DND-41 (cell line): Measurements from ENCODE around the gene CDC6.

Experiments
- ATAC-seq: fragments of 200-7000 bp; cut with Tn5 transposase; 3 replicates; pipeline ENCODE4 v1.9.1; 2021; ENCODE audit warnings: low read depth; ENCODE audit not compliant: insufficient read depth
- DNase-seq: peaks from one replicate; pipeline ENCODE4 v3.0.0-alpha.2; 2020
- H2AFZ ChIP-seq: 2 replicates; pipeline ENCODE4 v1.6.0; 2012; ENCODE audit warnings: low read depth, low read length
- H3K27ac ChIP-seq: 2 replicates; pipeline ENCODE4 v1.5.1; 2012; ENCODE audit warnings: low read length, inconsistent platforms
- H3K27me3 ChIP-seq: fragments of 200-600 bp; sonication (generic); 2 replicates; pipeline ENCODE4 v1.6.0; 2012; ENCODE audit warnings: low read length, mild to moderate bottlenecking, inconsistent platforms; ENCODE audit not compliant: insufficient read depth, poor library complexity
- H3K36me3 ChIP-seq: 2 replicates; pipeline ENCODE4 v1.5.1; 2012; ENCODE audit warnings: low read length, inconsistent platforms; ENCODE audit not compliant: insufficient read depth
- H3K4me1 ChIP-seq: 2 replicates; pipeline ENCODE4 v1.5.1; 2012; ENCODE audit warnings: mild to moderate bottlenecking, low read length; ENCODE audit not compliant: insufficient read depth
- H3K4me2 ChIP-seq: 2 replicates; pipeline ENCODE4 v1.6.0; 2012; ENCODE audit warnings: mild to moderate bottlenecking, moderate library complexity, low read length, inconsistent platforms; ENCODE audit not compliant: insufficient read depth
- H3K4me3 ChIP-seq, 2 experiments: fragments of 200-600 bp in 1 of 2; shearing (Covaris generic) in 1 of 2; 2 replicates each; pipeline ENCODE4 v1.5.1; 2012 to 2016; ENCODE audit warnings: inconsistent platforms in 2 of 2, low read length in 2 of 2, mild to moderate bottlenecking in 2 of 2, low read depth in 1 of 2, moderate library complexity in 1 of 2
- H3K79me2 ChIP-seq: 2 replicates; pipeline ENCODE4 v1.6.0; 2012; ENCODE audit warnings: low read length, inconsistent platforms; ENCODE audit not compliant: insufficient read depth
- H3K9ac ChIP-seq: 2 replicates; pipeline ENCODE4 v1.6.0; 2012; ENCODE audit warnings: low read depth, mild to moderate bottlenecking, inconsistent platforms, low read length, moderate library complexity
- H3K9me3 ChIP-seq: 2 replicates; pipeline ENCODE4 v1.5.1; 2012; ENCODE audit warnings: low read length, moderate library complexity, mild to moderate bottlenecking, inconsistent platforms; ENCODE audit not compliant: insufficient read depth, severe bottlenecking
- H4K20me1 ChIP-seq: 2 replicates; pipeline ENCODE4 v1.6.0; 2012; ENCODE audit warnings: low read length; ENCODE audit not compliant: insufficient read depth
- CTCF ChIP-seq: IDR thresholded peaks from 2 replicates; pipeline ENCODE4 v1.5.1; 2012; ENCODE audit warnings: borderline replicate concordance, low read length, moderate library complexity, mild to moderate bottlenecking; ENCODE audit not compliant: poor library complexity, severe bottlenecking; ENCODE audit errors: extremely low read depth
- EZH2 ChIP-seq: IDR thresholded peaks from 3 replicates; pipeline ENCODE4 v1.6.1; 2012; ENCODE audit warnings: borderline replicate concordance, low read depth, mild to moderate bottlenecking, moderate library complexity, low read length, inconsistent platforms; ENCODE audit not compliant: severe bottlenecking

Gene CDC6

DNA sequence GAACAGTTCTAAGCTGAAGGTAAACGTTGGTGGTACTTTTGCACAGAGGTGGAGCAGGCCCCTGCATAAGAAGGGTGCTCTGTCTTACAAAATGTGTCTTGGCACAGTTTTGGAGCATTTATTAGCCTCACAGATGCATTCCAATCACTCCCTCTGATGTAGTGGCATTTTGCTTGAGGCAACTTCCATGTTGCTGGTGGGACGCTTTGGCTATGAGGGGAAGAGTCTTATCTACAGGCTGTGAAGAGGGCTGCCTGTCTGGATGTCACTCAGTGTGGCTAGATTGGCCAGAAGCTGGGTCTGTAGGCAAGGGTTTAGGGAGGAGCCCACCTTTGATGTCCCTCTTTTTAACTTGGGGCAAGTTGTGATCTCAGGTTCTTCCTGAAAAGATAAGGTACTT, 18.7 kb downstream of the CDC6 start:
- no peak overlapping the region for H3K27ac ChIP-seq
- DNase-seq (no peak), ATAC-seq (no peak)
- peaks cover 20% of the 10 kb centered on the region; the same call in 1 of the 2 replicates for H4K20me1 ChIP-seq
- H3K9me3 ChIP-seq: no peaks in the 10 kb centered on the region
- TF ChIP-seq CTCF (no peak), EZH2 (no peak)
- no peak overlapping the region for H3K4me2 ChIP-seq
- H2AFZ ChIP-seq: no peak overlapping the region
- H3K4me1 ChIP-seq: peaks cover 19% of the 10 kb centered on the region
- no peaks in the 10 kb centered on the region for H3K79me2 ChIP-seq
- peaks cover 32% of the 10 kb centered on the region for H3K36me3 ChIP-seq
- H3K9ac ChIP-seq: no peak overlapping the region
- H3K27me3 ChIP-seq: no peaks in the 10 kb centered on the region
- no peak overlapping the region for H3K4me3 ChIP-seq

DNA sequence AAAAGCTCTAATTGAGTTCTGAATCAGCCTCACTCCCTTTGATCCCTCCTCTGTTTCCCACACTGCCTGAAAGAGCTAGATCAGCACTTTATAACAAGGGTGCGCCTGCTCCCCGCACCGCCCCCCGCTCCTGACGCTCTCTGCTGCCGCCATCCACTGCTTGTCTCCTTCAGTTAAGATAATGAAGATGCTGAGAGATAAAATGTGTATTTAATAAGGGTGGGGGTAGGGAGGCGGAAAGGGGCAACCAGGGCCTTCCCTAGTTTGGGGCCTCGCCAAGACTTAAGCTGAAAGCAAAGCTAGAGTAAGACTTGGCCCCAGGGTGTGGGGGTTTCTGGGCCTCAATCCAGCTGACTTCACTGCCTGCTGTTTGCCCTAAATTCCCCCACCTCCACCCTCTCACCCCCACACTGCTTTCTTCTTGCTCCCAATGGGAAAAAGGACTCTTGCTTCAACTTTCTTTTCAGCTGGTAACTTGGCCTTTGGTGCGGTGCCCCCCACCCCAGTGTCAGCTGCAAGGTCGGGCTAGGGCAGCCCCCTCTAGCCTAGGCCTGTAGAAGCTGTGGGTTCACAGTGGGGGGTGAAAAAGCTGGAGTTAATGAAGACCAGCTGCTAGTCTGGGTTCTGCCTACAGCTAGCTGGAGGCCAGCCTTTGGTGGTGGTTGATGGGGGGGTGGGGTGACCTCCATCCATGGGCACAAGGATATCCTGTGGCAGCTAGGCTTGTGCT, 19.5 kb downstream of the CDC6 start:
- peak; percentile 41 for ATAC-seq
- Histone ChIP-seq H3K9ac (no peak overlapping the region), H3K4me2 (no peak overlapping the region), H3K79me2 (no peaks in the 10 kb centered on the region), H4K20me1 (peaks cover 20% of the 10 kb centered on the region; the same call in 1 of the 2 replicates), H3K27ac (peak overlapping the region; percentile 48), H3K36me3 (peaks cover 25% of the 10 kb centered on the region), H2AFZ (no peak overlapping the region), H3K4me1 (peaks cover 19% of the 10 kb centered on the region), H3K9me3 (no peaks in the 10 kb centered on the region), H3K27me3 (no peaks in the 10 kb centered on the region), H3K4me3 (no peak overlapping the region)
- no peak for TF ChIP-seq EZH2
- no peak for TF ChIP-seq CTCF
- peak; percentile 49 for DNase-seq

GRCh38 chr17:40307740-40308239, 20.1 kb downstream of the CDC6 start:
- Histone ChIP-seq H4K20me1 (peaks cover 20% of the 10 kb centered on the region; the same call in 1 of the 2 replicates), H3K27ac (peak overlapping the region; percentile 48), H3K79me2 (no peaks in the 10 kb centered on the region), H3K4me2 (no peak overlapping the region), H3K9me3 (no peaks in the 10 kb centered on the region), H3K4me3 (no peak overlapping the region), H3K9ac (no peak overlapping the region), H3K27me3 (no peaks in the 10 kb centered on the region), H2AFZ (no peak overlapping the region), H3K4me1 (peaks cover 19% of the 10 kb centered on the region), H3K36me3 (peaks cover 19% of the 10 kb centered on the region)
- ATAC-seq (no peak), DNase-seq (no peak)
- TF ChIP-seq CTCF: no peak
- TF ChIP-seq EZH2: no peak
